GM19468 (cell line): Measurements from ENCODE around the gene ATRNL1.

Source experiments
- ATAC-seq: cut with Tn5 transposase; IDR thresholded peaks from one replicate; pipeline ENCODE4 v1.9.1; 2021; ENCODE audit warnings: mild to moderate bottlenecking, moderate library complexity, moderate number of reproducible peaks; ENCODE audit not compliant: unreplicated experiment; ENCODE audit errors: extremely low read depth

ATRNL1 gene

DNA sequence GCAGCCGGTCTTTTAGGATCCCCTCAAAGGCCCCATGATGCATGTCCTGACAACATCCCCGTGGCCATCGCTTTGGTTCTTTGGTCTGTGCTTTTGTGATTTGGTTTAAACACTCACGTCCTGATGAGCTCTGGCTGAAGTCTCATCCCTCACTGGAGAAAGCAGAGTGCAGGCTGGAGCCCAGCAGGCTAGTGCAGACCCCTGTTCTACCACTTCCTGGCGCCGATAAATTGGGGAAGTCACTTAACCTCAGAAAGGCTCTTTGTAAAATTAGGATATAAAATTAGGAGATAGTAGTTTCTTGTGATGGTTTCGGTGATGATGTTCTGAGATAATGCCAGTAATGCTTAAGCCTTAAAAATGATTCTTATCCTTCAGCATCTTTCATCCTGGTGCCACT, 872.2 kb downstream of the ATRNL1 start:
- ATAC-seq: no peak

DNA sequence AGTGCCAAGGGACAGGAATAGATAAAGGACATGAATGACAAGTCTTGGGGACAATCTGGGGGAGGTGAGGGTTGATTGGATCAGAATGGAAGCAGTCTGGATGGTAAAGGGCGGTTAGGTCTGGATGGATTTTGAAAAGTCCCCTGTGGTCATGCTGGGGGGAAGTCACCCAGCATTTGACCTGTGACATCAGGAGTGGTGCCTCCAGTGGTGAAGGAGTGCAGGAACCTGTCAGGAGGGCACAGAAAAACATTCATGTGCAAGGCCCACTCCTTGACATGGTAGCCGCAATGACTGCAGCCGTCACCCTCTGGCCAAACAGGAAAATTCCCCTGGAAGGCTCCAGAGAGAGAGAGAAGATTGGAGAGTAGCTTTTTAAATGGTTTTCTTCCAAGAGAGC, 875.1 kb downstream of the ATRNL1 start:
- no peak for ATAC-seq

DNA sequence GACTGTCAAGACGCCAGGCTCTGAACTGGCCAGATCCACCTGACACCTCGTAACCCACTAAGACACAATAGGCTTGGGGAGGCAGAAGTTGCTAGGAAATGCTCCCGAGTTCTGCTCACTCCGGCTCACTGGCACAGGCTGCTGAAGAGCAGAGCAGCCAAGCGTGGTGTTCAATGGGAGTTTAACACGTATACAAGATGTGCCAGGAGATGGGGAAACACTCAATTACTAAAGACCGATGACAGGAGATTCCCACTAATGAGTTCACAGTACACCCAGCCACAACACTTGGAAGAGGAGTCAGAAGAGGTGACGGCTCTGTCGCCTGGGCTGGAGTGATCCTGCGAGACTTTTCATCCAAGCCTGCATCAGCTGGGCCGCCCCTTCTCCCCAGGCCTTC, 876.4 kb downstream of the ATRNL1 start:
- no peak for ATAC-seq

DNA sequence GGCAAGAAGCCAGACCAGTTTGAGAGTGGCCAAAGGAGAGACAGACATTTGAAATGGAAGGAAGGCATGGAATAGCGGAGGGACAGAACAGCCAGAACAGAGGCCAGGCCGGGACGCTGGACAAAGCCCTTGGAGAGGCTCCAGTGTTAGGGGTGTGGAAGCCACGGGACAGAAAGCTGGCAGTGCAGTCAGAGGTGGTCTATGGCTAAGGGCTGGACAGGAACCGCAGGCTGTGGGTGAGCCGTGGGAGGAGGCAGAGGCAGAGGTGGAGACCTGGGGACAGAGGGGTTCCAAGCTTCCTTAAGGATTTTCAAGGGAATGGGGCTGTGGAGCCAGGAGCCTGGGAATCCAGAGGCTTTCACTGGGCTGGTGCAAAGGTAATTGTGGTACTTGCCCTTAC, 878.8 kb downstream of the ATRNL1 start:
- no peak for ATAC-seq

DNA sequence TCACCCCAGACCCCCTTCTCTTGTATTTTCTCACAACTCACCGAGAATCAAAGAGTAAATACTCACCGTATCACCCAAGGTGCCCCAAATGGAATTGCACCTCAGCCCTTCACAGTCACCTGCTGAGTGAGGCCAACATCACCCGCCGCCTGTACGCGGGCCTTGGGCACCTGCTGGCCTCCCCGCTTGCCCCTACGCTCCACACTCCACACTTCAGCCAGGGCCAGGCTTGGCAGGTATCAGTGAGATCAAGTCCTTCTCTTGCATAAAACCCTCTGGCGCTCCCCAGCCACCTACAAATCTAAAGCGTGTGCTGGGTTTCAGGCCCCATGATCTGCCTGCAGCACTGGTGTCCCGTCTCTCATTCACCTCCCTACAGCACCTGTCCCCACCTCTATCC, 879.3 kb downstream of the ATRNL1 start:
- no peak for ATAC-seq

DNA sequence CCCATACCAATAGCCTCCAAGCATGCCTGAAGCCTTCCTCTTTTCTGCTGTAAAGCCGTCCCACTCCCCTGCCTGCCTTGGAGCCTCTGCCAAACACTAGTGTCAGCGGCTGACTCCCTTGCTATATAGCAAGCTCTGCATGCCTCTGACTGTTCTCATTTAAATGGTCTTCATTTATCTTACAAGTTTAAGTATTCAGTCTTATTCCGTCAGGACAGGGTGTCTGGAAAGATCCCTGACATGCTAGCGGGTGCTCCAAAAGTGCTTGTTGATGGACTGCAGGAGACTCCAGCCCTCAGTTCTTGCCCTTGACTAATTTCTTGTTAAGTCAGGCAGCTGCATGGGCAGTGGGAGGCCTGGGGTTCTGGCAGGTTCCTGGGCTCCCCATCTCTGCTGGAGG, 881.2 kb downstream of the ATRNL1 start:
- no peak for ATAC-seq

DNA sequence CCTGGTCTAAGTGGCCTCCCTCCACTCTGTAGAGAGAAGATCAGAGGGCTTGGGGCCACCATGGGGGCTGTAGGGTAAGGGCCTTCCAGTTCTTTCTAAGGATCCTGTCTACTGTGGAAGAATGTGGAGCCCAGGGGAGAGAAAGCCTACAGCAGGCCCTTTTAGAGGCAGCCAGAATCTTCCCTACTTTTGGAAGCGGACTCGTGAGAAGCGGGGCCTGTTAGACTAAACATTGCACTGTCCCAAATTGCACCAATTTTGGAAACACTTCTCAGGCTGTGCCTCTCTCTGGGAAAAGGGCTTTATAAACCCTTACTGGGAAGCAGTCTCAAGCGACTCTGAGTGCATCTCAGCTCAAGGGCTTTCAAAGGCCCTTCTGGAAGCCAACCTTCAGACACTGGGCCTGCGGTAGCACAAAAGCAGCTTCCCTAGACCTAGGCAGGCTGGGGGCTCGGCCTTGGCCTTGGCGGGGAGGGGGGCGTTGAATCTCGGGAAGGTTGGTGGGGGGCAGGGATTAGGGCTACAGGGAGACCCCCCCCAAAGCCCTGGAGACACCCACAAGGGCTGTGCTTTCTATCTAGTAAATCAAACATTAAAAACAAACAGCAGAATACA, 881.8 kb downstream of the ATRNL1 start:
- ATAC-seq: no peak

DNA sequence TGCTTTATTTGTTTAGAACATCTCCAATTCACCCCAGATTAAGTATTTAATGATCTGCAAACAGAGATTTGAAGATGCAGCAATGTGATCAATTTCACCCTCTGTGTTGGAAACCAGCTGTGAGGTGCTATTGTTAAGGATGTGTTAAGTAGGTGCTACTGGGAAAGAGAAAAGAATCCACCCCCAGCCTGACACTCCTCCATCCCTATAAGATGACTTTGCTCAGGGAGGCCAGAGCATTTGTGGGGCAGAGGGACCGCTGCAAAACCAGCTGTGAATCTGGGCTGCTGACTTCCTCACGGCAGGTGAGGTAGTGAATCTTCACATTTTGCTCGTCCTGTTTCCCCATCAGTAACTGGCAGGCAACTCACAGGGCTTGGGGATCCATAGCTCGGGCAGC, 882.3 kb downstream of the ATRNL1 start:
- ATAC-seq: no peak

DNA sequence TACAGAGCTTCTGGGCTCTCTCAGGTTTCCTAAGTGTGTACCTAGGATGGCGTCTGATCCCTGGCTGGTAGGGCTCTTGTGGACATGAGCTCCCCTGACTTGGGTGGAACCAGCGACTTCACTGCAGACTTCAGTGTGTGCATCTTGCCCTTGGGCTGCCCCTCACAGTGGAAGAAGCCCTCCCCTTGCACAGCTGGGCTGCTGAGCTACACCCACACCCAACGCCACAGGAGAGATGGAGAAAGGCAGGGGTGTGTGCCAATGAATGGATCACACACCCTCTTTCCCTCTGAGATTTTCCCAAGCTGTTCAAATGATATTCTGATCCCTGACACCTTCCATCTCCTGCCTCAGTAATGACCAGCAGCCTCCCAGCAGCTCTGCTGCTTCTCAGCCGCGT, 883.2 kb downstream of the ATRNL1 start:
- no peak for ATAC-seq

DNA sequence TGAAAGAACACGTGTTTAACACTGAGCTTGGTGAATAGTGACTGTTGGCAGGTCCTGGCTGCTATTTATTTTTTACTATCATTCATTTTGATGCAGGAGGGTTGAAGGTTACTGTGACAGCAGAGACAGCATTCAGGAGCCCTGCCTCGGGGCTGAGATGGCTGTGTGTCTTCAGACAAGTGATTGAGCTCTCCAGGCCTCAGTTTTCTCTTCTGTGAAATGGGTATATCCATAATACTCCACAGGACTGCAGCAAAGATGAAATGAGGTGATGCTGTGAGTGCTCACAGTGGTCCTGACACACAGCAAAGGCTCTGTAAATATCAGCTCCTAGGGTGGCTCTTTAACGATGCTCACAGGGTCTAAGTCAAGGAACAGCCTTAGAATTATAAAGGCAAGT, 884.7 kb downstream of the ATRNL1 start:
- ATAC-seq: no peak

DNA sequence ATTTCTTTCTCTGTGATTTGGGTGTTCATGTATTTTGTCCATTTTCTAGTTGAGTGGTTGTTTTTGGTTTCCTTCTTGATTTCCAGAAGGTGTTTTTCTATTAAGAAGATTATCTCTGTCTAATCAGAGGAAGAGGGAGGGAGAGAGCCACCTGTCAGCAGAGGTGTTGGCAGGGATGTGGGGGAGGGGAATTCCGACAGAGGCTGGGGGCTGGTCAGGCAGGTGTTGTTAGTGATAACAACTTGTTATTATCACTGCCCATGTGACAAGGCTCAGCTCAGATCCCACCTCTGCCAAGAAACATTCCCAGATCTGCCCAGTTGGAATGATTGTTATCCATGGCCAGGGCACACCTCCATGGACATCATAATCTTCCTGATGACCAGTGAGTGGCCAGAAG, 886.4 kb downstream of the ATRNL1 start:
- no peak for ATAC-seq

DNA sequence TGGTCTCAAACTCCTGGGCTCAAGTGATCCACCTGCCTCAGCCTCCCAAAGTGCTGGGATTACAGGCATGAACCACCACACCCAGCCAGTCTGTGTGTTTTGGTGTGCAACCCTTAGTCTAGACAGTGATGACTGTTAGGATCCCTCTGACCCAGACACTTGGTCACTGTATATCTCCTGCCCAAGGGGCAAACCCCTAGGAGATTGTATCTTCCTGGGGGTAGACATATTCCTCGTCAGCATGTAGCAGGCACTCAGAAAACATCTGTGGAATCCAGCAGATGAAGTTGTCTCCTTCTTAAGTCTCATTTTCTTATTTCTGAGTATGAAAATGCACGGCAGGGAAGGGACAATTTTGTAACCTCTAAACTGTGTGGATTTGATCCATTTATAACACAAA, 887.3 kb downstream of the ATRNL1 start:
- no peak for ATAC-seq

DNA sequence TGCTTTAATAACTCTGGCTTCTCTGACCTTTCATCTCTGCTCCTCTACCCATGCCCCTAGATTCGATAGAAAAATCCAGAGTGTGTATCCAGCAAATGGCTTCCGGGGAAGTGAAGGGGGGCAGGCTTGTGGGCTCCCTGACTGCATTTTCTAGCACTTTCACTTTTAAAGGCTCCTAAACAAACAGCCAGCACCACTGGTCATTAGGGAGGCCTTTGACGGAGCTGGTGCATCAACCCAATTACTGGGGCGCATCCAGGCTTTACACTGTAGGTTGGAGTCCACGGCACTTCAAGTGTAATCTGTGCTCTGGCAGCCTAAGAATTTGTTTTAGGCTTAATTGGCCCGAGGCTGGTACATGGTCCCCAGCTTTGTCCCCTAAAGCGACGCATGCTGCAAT, 887.9 kb downstream of the ATRNL1 start:
- no peak for ATAC-seq

DNA sequence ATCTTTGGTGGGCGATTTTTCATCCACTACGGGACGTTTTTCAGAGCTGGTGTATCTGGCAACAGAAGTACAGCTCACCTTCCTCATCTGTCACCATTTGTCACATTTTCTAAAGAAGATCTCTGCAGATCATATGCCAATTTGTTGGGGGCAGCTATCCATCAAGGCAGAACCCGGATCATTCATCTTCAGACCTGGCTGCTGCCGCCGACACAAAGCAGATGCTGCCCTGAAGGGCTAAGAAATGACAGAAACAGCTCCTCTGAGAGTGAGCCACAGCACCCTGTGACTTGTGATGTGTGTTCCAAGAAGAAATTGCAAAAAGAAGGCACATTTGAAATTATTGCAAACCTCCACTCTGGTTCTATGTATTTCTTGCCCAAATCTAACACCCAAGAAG, 888.9 kb downstream of the ATRNL1 start:
- ATAC-seq: no peak

DNA sequence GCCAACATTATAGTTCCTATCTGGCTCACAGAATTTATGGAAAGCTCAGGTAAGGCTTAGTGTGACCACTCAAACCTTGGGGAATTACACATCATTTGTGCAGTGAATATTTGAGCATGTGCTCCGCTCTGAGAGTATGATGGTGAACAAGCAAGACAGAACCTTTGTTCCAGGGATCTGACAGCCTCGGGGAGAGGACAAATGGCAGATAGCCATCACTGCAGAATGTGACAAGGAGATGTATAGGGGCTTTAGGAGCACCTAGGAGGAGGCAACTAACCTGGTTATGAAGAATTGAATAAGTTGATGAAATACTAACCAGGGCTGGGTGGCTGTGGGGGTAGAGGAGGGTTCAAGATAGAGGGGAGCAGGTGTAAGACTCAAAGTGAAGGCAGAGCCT, 889.4 kb downstream of the ATRNL1 start:
- no peak for ATAC-seq

DNA sequence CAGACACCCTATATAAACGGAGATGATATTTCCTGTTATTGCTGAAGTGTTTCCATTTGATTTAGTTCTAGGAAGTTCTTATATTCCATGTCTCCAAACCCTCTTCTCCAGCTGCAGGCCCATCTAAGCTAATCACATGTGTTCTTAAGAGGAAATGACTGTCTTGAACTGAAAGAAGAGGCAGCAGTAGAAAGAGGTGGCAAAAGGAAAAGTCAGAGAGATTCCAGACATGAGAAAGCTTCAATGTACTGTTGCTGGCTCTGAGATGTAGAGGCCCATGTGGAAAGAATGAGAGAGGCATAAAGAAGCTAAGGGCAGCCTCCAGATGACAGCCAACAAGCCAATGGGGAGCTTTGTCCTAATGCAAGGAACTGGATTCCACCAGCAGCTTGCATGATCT, 892.6 kb downstream of the ATRNL1 start:
- ATAC-seq: no peak

DNA sequence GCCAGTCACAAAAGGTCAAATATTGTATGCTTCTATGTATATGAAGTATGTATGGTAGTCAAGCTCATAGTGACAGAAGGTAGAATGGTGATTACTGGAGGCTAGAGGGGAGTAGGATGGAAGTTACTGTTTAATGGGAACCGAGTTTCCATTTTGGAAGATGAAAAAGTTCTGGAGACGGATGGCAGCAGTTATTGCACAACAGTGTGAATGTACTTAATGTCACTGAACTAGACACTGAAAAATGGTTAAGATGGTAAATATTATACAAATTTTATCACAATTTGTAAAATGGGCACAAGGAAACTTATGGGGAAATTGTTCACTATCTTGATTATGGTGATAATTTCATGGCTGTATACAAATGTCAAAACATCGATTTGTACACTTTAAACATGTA, 895.2 kb downstream of the ATRNL1 start:
- ATAC-seq: no peak

DNA sequence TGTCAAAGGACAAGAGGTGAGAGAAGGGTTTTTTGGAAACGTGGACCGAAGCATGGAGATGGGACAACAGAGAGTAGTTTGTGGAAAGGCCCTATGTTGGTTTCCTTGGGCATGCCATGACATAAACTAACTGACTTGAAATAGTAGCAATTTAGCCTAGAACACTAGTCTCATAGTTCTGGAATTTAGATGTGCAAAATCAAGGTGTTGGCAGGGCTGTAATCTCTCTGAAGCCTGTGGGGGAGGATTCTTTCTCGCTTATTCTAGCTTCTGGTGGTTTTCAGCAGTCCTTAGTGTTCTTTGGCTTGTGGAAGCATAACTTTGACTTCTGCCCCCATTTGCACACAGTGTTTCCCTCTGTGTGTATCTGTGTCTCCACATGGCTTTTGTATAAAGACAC, 896.5 kb downstream of the ATRNL1 start:
- ATAC-seq: no peak

DNA sequence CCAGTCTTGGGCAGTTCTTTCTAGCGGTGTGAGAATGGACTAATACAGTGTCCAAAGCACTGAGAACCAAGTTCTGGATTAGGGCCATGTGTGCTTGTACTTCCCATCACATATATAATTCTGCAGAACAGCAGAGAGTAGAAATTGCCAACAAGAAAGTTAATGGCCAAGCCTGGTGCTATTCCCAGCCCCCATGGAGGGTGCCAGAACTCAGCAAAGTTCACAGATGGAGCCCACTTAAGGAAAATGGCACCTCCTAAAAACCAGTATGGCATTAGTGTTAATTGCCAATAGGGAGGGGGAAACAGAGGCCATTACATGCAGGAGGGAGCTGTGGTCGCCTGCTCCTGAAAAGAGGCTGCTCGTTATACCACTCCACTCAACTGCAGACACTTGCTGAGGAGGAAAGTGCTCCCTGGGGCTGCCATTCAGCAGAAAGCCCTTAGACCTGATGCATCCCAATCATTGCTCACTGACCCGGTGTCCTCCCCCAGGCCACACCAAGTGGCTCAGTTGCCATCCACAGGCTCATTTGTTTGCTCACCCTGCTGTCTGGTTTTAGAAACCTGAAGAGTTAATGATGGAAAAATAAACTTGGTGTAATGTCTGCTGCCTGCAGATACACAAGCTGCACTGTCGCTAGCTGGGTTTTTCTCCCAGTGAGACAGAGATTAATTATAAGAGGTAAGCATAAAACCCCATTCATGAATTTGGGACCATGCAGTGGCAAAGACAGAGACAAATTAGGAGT, 899.2 kb downstream of the ATRNL1 start:
- no peak for ATAC-seq

DNA sequence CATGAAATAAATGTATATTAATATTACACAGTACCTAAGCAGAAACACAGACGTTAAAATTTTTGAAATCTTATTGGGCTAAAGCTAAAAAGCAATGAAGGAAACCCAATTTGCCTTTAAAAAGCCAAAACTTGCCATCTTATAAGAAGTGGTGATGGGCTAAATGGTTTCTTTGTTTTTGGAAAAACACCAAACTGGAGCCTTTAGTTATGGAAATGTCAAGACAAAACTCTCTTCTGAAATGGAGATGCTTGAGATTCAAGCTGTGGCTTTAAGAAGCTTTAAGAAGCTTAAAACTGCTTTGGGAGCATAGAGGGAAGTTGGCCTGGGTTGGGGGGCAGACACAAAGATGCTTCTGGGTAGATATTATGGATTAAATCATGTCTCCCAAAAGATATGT, 902.9 kb downstream of the ATRNL1 start:
- ATAC-seq: no peak

DNA sequence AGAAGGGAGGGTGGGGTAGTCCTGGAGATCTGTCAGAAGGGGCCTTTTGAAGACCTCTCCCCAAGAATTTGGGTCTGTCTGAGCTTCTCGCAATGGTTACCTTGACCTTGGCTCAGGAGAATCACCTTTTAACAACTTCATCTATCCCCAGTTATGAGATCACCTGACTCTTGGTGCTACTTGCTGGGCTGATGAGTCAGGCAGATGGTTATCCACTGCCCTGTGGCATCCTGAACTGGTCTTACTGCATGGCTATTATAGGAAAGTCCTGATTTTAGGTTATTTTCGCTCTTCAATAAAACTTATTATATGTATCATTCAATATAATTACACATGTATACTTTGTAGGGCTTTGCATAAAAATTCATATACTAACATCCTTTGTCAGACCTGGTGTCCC, 905.1 kb downstream of the ATRNL1 start:
- no peak for ATAC-seq
